HEK293 (cell line): Measurements from ENCODE around the gene CRIM1.

Source experiments
- BCL11A ChIP-seq: fragments of 450-650 bp; formaldehyde crosslinking; IDR thresholded peaks from 2 replicates; pipeline ENCODE4 v1.5.1; 2016; ENCODE audit warnings: low read depth, missing biosample characterization, missing genetic modification characterization
- CTCF ChIP-seq: fragments of 450-650 bp; formaldehyde crosslinking; IDR thresholded peaks from 2 replicates; pipeline ENCODE4 v1.5.1; 2016; ENCODE audit warnings: missing biosample characterization, missing genetic modification characterization
- GLI4 ChIP-seq: fragments of 450-650 bp; formaldehyde crosslinking; IDR thresholded peaks from 2 replicates; pipeline ENCODE4 v1.5.1; 2016; ENCODE audit warnings: missing biosample characterization, missing genetic modification characterization
- TCF7L2 ChIP-seq: IDR thresholded peaks from 2 replicates; pipeline ENCODE4 v1.6.1; 2011; ENCODE audit warnings: low read depth, mild to moderate bottlenecking, inconsistent platforms, low read length, moderate library complexity, borderline replicate concordance
- ZBTB7A ChIP-seq: fragments of 450-650 bp; formaldehyde crosslinking; IDR thresholded peaks from 2 replicates; pipeline ENCODE4 v1.5.1; 2016; ENCODE audit warnings: low read depth, missing biosample characterization, missing genetic modification characterization
- TF ChIP-seq, protein P1 (sequence below): fragments of 450-650 bp; formaldehyde crosslinking; IDR thresholded peaks from 2 replicates; pipeline ENCODE4 v1.5.1; 2016; ENCODE audit warnings: missing biosample characterization, missing genetic modification characterization
- TF ChIP-seq, protein P2 (sequence below): fragments of 450-650 bp; formaldehyde crosslinking; IDR thresholded peaks from 2 replicates; pipeline ENCODE4 v1.5.1; 2016; ENCODE audit warnings: missing biosample characterization, missing genetic modification characterization
- TF ChIP-seq, protein P3 (sequence below): sonication (generic); formaldehyde crosslinking; IDR thresholded peaks from 2 replicates; pipeline ENCODE4 v1.8.1; 2022; ENCODE audit warnings: mild to moderate bottlenecking, moderate library complexity, missing genetic modification reagents
- TF ChIP-seq, protein P4 (sequence below): fragments of 450-650 bp; formaldehyde crosslinking; IDR thresholded peaks from 2 replicates; pipeline ENCODE4 v1.5.1; 2016; ENCODE audit warnings: missing biosample characterization, missing genetic modification characterization

DNA sequence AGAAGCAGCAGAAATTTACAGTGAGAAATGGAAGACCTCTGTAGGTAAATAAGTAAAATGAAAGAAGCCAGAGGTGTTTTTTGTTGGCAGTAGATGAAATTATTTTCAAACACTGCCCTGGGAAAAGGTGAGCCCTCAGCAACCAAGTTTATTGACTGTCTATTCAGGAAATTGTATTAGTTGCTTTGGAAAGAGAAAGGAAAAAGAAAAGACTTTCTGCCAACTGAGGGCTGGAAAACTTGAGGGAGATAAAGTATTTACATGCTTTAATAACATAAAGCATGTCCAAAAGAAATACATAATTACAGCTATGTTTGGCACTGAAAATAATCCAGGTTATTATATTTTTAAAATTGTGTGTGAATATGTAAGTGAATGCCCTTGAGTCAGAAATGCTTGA is 14.7 kb downstream of the CRIM1 start:
- TF ChIP-seq, protein P1, sequence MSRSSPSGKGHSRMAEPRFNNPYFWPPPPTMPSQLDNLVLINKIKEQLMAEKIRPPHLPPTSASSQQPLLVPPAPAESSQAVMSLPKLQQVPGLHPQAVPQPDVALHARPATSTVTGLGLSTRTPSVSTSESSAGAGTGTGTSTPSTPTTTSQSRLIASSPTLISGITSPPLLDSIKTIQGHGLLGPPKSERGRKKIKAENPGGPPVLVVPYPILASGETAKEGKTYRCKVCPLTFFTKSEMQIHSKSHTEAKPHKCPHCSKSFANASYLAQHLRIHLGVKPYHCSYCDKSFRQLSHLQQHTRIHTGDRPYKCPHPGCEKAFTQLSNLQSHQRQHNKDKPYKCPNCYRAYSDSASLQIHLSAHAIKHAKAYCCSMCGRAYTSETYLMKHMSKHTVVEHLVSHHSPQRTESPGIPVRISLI (tag by site-specific recombination): no peak
- TF ChIP-seq CTCF (tag by site-specific recombination): no peak
- no peak for TF ChIP-seq ZBTB7A (tag by site-specific recombination)
- TF ChIP-seq, protein P2, sequence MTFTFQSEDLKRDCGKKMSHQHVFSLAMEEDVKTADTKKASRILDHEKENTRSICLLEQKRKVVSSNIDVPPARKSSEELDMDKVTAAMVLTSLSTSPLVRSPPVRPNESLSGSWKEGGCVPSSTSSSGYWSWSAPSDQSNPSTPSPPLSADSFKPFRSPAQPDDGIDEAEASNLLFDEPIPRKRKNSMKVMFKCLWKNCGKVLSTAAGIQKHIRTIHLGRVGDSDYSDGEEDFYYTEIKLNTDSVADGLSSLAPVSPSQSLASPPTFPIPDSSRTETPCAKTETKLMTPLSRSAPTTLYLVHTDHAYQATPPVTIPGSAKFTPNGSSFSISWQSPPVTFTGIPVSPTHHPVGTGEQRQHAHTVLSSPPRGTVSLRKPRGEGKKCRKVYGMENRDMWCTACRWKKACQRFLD (tag by site-specific recombination): no peak
- TF ChIP-seq, protein P3, sequence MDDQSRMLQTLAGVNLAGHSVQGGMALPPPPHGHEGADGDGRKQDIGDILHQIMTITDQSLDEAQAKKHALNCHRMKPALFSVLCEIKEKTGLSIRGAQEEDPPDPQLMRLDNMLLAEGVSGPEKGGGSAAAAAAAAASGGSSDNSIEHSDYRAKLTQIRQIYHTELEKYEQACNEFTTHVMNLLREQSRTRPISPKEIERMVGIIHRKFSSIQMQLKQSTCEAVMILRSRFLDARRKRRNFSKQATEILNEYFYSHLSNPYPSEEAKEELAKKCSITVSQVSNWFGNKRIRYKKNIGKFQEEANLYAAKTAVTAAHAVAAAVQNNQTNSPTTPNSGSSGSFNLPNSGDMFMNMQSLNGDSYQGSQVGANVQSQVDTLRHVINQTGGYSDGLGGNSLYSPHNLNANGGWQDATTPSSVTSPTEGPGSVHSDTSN (CRISPR knock-in tag): no peak
- TF ChIP-seq BCL11A (tag by site-specific recombination): no peak
- TF ChIP-seq, protein P4, sequence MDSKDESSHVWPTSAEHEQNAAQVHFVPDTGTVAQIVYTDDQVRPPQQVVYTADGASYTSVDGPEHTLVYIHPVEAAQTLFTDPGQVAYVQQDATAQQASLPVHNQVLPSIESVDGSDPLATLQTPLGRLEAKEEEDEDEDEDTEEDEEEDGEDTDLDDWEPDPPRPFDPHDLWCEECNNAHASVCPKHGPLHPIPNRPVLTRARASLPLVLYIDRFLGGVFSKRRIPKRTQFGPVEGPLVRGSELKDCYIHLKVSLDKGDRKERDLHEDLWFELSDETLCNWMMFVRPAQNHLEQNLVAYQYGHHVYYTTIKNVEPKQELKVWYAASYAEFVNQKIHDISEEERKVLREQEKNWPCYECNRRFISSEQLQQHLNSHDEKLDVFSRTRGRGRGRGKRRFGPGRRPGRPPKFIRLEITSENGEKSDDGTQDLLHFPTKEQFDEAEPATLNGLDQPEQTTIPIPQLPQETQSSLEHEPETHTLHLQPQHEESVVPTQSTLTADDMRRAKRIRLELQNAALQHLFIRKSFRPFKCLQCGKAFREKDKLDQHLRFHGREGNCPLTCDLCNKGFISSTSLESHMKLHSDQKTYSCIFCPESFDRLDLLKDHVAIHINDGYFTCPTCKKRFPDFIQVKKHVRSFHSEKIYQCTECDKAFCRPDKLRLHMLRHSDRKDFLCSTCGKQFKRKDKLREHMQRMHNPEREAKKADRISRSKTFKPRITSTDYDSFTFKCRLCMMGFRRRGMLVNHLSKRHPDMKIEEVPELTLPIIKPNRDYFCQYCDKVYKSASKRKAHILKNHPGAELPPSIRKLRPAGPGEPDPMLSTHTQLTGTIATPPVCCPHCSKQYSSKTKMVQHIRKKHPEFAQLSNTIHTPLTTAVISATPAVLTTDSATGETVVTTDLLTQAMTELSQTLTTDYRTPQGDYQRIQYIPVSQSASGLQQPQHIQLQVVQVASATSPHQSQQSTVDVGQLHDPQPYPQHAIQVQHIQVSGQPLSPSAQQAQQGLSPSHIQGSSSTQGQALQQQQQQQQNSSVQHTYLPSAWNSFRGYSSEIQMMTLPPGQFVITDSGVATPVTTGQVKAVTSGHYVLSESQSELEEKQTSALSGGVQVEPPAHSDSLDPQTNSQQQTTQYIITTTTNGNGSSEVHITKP (tag by site-specific recombination): no peak
- no peak for TF ChIP-seq TCF7L2
- no peak for TF ChIP-seq GLI4 (tag by site-specific recombination)
